Right cardiac atrium (tissue), 5 donors: Measurements from ENCODE around the gene ELFN2. TPM values are rescaled to one million over a fixed set of nuclear protein-coding genes. Genes with fewer than 3 reads are reported as not detected.

Source experiments
- ATAC-seq, 2 donors: fragments of 200-7000 bp; cut with Tn5 transposase; one replicate each; pipeline versions ENCODE4 v1.8.0 to v1.9.1; 2020; ENCODE audit warnings: moderate library complexity in 2 of 2, mild to moderate bottlenecking in 1 of 2
- DNase-seq, 3 donors: peaks; one replicate each; pipeline ENCODE4 v3.0.0-alpha.2; 2020
- H3K27ac ChIP-seq: one replicate; pipeline ENCODE4 v1.5.1; 2013; ENCODE audit warnings: mild to moderate bottlenecking, low read length, control low read depth, moderate library complexity
- H3K27me3 ChIP-seq: one replicate; pipeline ENCODE4 v1.6.1; 2013; ENCODE audit not compliant: control insufficient read depth, insufficient read depth
- H3K4me1 ChIP-seq: one replicate; pipeline ENCODE4 v1.6.1; 2013; ENCODE audit warnings: low read length; ENCODE audit not compliant: control insufficient read depth, insufficient read depth
- H3K4me3 ChIP-seq: one replicate; pipeline ENCODE4 v1.5.1; 2013; ENCODE audit warnings: low read length, control low read depth
- H3K9me3 ChIP-seq: one replicate; pipeline ENCODE4 v1.6.1; 2013; ENCODE audit warnings: low read length; ENCODE audit not compliant: control insufficient read depth
- WGBS: extraction: QIAGEN DNeasy Blood & Tissue Kit; methylation state at CpG from one replicate; pipeline ENCODE4 v1.1.7; 2013; 5-methylcytosine and 5-hydroxymethylcytosine counted together
- intact Hi-C, 4 donors: fragments of 100-400 bp; cut with DNase I; formaldehyde crosslinking; loops; one replicate each; pipeline versions ENCODE4 v1.11.0 to v1.14.0; 2022 to 2023
- polyA plus RNA-seq: library from polyadenylated mRNA; stranded (reverse); fragments of 200-250 nt; gene quantifications from one replicate; pipeline ENCODE4 v1.2.3, GENCODE V29; 2013
- total RNA-seq, 4 donors: library from RNA; stranded (reverse); fragmentation: NEBNext Ultra II Directional; extraction: Animal tissue kit (Norgen Biotek cat#: 25700); gene quantifications; one replicate each; pipeline ENCODE4 v1.2.1, GENCODE V29; 2021
- donor health status: healthy with polysubstance abuse.
- donor health status: DM: no; HTN: yes; CAD: no.
- donor health status: DM: no; HTN: no; CAD: no.
- donor health status: DM: no; HTN: yes; CAD: no; lungs with severe emphysema.
- donor health status: DM: yes; HTN: yes; CAD: no.

ELFN2 gene
- total and polyA plus RNA-seq, 5 donors: 0.03 to 0.06 (median 0.05) TPM; not detected in 2

- H3K27ac ChIP-seq: no peak overlapping the region
- no peaks in the 10 kb centered on the region for H3K4me1 ChIP-seq
- H3K9me3 ChIP-seq: no peaks in the 10 kb centered on the region
- ATAC-seq (no peak), DNase-seq (no peak)
- H3K4me3 ChIP-seq: no peak overlapping the region
- no peaks in the 10 kb centered on the region for H3K27me3 ChIP-seq
- WGBS: 62% methylated on average over 10 of the region's 10 CpGs
- intact Hi-C loops: no loop called here
Observed at GRCh38 chr22:37379722-37380121, 47.6 kb downstream of the ELFN2 start.

DNA sequence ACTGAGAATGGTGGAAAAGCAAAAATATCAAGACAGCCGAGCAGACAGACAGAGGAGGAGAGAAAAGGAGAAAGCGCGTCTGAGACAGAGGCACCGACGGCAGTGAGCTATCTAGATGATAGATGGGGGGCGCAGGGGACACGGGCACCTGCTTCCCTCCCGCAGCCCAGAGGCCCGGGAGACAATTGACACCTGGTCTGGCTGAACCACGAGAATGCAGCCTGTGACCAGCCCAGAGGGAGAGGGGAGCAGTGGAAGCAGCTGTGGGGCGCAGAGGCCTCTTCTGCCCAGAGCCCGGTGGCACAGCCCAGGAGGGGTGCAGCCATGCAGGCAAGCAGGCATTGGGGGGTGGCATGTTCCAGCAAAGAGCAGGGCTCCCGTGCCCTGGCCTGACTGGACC is 48.2 kb downstream of the ELFN2 start:
- no peak for DNase-seq
- no peaks in the 10 kb centered on the region for H3K4me1 ChIP-seq
- H3K27me3 ChIP-seq: no peaks in the 10 kb centered on the region
- intact Hi-C loops: no loop called here
- H3K27ac ChIP-seq: no peak overlapping the region
- no peaks in the 10 kb centered on the region for H3K9me3 ChIP-seq
- no peak overlapping the region for H3K4me3 ChIP-seq
- 42% methylated on average over 13 of the region's 13 CpGs for WGBS
- no peak for ATAC-seq

DNA sequence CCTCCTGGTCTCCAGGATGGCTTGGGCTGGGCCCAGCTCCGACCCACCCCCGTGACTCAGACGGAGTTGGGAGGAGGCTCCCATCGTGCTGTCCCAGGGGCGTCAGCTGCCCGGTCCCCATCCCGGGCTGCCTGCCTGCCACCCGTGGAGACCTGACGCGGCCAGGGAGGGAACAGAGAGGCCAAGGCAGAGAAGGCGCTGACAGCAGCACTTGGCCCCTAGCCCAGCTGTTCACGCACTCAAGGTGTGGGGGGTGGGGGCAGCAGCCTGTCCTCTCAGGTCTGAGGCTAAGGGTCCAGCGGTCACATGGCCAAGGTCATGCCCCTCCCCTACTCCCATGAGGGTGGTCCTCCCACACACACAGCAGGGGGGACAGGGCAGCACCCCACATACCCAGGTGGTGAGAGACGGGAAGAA is 48.6 kb downstream of the ELFN2 start:
- no peak overlapping the region for H3K27ac ChIP-seq
- DNase-seq: no peak
- WGBS: 20% methylated on average over 14 of the region's 14 CpGs
- intact Hi-C loops: no loop called here
- no peaks in the 10 kb centered on the region for H3K27me3 ChIP-seq
- H3K9me3 ChIP-seq: no peaks in the 10 kb centered on the region
- H3K4me3 ChIP-seq: no peak overlapping the region
- no peaks in the 10 kb centered on the region for H3K4me1 ChIP-seq
- no peak for ATAC-seq

DNA sequence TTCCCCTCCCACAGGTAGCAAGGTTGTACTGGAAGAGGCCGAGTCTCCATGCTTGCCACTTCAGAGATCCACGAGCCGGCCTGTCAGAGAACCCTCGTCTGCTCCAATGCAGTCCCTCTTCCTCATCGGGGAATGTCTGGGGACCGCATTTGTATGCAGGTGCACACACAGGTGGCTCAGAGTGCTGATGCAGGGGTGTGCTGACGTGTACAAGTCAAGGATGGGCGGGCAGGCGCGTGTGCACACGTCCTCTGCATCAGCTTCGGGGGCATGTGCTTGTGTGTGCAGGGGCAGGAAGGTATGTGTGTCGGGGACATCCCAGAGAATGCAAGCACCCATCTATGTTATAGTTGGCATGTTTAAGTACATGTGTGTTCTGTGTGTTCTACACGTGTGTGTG is 49.4 kb downstream of the ELFN2 start:
- no peak overlapping the region for H3K4me3 ChIP-seq
- H3K27me3 ChIP-seq: no peaks in the 10 kb centered on the region
- H3K4me1 ChIP-seq: no peaks in the 10 kb centered on the region
- WGBS: 76% methylated on average over 14 of the region's 14 CpGs
- no peak overlapping the region for H3K27ac ChIP-seq
- DNase-seq: no peak
- intact Hi-C loops: no loop called here
- no peaks in the 10 kb centered on the region for H3K9me3 ChIP-seq
- no peak for ATAC-seq

GRCh38 chr22:37377138-37377537 is 50.1 kb downstream of the ELFN2 start:
- no peaks in the 10 kb centered on the region for H3K27me3 ChIP-seq
- ATAC-seq (no peak), DNase-seq (no peak)
- intact Hi-C loops: no loop called here
- WGBS: 60% methylated on average over 3 of the region's 3 CpGs
- no peaks in the 10 kb centered on the region for H3K9me3 ChIP-seq
- H3K4me1 ChIP-seq: no peaks in the 10 kb centered on the region
- no peak overlapping the region for H3K4me3 ChIP-seq
- H3K27ac ChIP-seq: no peak overlapping the region

DNA sequence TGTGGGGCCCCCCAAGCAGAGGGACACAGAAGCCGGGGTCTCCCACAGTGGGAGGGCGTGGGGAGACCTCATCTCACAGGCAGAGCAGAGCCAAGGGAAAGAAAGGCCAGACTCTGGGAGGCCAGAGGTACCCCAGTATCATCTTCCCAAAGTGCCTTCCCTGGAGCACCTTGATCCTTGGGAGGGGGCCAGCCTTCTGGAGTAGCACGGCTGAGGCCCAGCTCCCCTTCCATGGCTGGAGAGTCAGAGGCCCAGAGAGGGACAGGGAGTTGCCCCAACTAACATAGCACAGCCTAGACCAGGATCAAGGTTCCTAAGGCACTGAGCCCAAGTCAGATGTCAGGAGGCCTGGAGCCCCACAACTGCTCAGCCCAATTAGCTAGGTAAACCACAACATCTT is 50.6 kb downstream of the ELFN2 start:
- H3K4me1 ChIP-seq: no peaks in the 10 kb centered on the region
- 57% methylated on average over 3 of the region's 3 CpGs for WGBS
- DNase-seq (no peak), ATAC-seq (no peak)
- no peaks in the 10 kb centered on the region for H3K9me3 ChIP-seq
- intact Hi-C loops: no loop called here
- H3K27ac ChIP-seq: no peak overlapping the region
- no peaks in the 10 kb centered on the region for H3K27me3 ChIP-seq
- H3K4me3 ChIP-seq: no peak overlapping the region

- ATAC-seq (no peak), DNase-seq (no peak)
- 54% methylated on average over 8 of the region's 8 CpGs for WGBS
- no peak overlapping the region for H3K4me3 ChIP-seq
- no peaks in the 10 kb centered on the region for H3K9me3 ChIP-seq
- no peaks in the 10 kb centered on the region for H3K4me1 ChIP-seq
- intact Hi-C loops: no loop called here
- no peak overlapping the region for H3K27ac ChIP-seq
- H3K27me3 ChIP-seq: no peaks in the 10 kb centered on the region
Observed at GRCh38 chr22:37375801-37376200, 51.5 kb downstream of the ELFN2 start.

- intact Hi-C loops: no loop called here
Observed at GRCh38 chr22:37374571-37374970, 52.7 kb downstream of the ELFN2 start.

DNA sequence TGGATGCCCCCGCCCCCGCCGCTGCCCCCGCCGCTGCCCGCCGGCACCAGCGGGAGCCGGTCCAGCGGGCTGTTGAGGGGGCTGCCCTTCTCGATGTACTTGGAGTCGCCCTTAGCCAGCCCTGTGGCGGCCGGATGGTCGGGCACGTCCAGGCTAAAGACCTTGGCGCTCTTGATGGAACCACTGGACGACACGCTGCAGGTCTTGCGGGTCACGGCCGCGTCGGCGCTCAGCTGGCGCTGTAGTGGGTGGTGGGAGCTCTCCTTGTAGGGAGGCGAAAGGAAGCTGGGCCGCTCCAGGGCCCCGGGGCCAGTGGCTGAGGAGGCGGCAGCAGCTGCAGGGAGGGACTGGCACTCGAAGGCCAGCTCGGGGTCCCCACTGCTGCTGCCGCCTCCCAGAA is 53.8 kb downstream of the ELFN2 start:
- Histone ChIP-seq H3K4me3 (no peak overlapping the region), H3K27me3 (no peaks in the 10 kb centered on the region), H3K9me3 (no peaks in the 10 kb centered on the region), H3K4me1 (no peaks in the 10 kb centered on the region), H3K27ac (no peak overlapping the region)
- no peak for ATAC-seq
- intact Hi-C loops: no loop called here
- 89% methylated on average over 33 of the region's 33 CpGs for WGBS
- DNase-seq: no peak

More at GRCh38 chr22:37374571-37374970, 52.7 kb downstream of the ELFN2 start:
- H3K27me3 ChIP-seq: no peaks in the 10 kb centered on the region
- H3K27ac ChIP-seq: no peak overlapping the region
- no peaks in the 10 kb centered on the region for H3K4me1 ChIP-seq
- ATAC-seq (no peak), DNase-seq (no peak)
- no peaks in the 10 kb centered on the region for H3K9me3 ChIP-seq
- no peak overlapping the region for H3K4me3 ChIP-seq
- 94% methylated on average over 35 of the region's 35 CpGs for WGBS

GRCh38 chr22:37371911-37372310 is 55.4 kb downstream of the ELFN2 start:
- no peaks in the 10 kb centered on the region for H3K4me1 ChIP-seq
- WGBS: 82% methylated on average over 18 of the region's 18 CpGs
- no peaks in the 10 kb centered on the region for H3K9me3 ChIP-seq
- ATAC-seq (no peak), DNase-seq (peak in 1 of 3 donors; percentile 20)
- H3K27ac ChIP-seq: no peak overlapping the region
- H3K4me3 ChIP-seq: no peak overlapping the region
- H3K27me3 ChIP-seq: no peaks in the 10 kb centered on the region
- intact Hi-C loops: no loop called here

DNA sequence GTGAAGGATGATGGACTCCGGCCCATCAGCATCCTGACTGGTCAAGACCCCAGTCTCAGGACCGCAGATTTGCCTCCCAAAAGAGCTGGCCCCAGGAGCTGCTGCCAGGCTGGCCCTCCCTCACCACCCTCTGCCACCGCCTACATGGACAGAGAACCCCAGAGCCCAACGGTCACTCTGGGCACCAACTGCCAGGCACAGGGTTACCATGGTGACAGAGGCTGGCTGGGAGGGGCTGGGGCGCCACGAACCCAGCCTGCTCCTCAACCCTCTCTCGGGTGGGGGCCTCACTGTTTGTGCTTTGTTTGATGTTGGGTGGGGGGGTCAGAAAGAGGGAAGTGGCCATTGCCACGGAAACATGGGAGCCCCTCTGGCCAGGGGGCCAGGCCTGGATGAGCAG is 55.8 kb downstream of the ELFN2 start:
- WGBS: 69% methylated on average over 8 of the region's 8 CpGs
- ATAC-seq: no peak
- intact Hi-C loops: no loop called here
- no peaks in the 10 kb centered on the region for H3K4me1 ChIP-seq
- peak in 1 of 3 donors; percentile 44 for DNase-seq
- H3K9me3 ChIP-seq: no peaks in the 10 kb centered on the region
- H3K27ac ChIP-seq: no peak overlapping the region
- H3K4me3 ChIP-seq: no peak overlapping the region
- no peaks in the 10 kb centered on the region for H3K27me3 ChIP-seq

GRCh38 chr22:37370306-37370979 is 56.8 kb downstream of the ELFN2 start:
- DNase-seq: peak; percentile 24 to 78 (median 76)
- no peak overlapping the region for H3K4me3 ChIP-seq
- H3K27me3 ChIP-seq: no peaks in the 10 kb centered on the region
- H3K4me1 ChIP-seq: no peaks in the 10 kb centered on the region
- peak in 1 of 2 donors; percentile 24 for ATAC-seq
- 62% methylated on average over 12 of the region's 12 CpGs for WGBS
- intact Hi-C loops: no loop called here
- no peak overlapping the region for H3K27ac ChIP-seq
- no peaks in the 10 kb centered on the region for H3K9me3 ChIP-seq
